CD14-positive monocyte (primary cell): Measurements from ENCODE around the gene FRAS1. TPM values are rescaled to one million over a fixed set of nuclear protein-coding genes. Genes with fewer than 3 reads are reported as not detected.

ENCODE experiments used
- DNase-seq, 3 donors: peaks; one replicate each; pipeline ENCODE4 v3.0.0-alpha.2; 2011 to 2022
- H2AFZ ChIP-seq: 2 replicates; pipeline ENCODE4 v1.6.0; 2012; ENCODE audit warnings: mild to moderate bottlenecking, low read depth, low read length, inconsistent platforms; ENCODE audit not compliant: insufficient read depth, poor library complexity, severe bottlenecking
- H3K27ac ChIP-seq, 2 donors: 1 replicate in 1 of 2; 2 replicates in 1 of 2; pipeline ENCODE4 v1.5.1; 2012 to 2013; ENCODE audit warnings: low read length in 2 of 2, control low read depth in 1 of 2, inconsistent platforms in 1 of 2, low read depth in 1 of 2, mild to moderate bottlenecking in 1 of 2
- H3K27me3 ChIP-seq, 2 donors: one replicate each; pipeline versions ENCODE4 v1.6.0 to v1.6.1; 2011 to 2013; ENCODE audit warnings: low read length in 2 of 2; ENCODE audit not compliant: control insufficient read depth in 2 of 2, insufficient read depth in 2 of 2
- H3K36me3 ChIP-seq, 2 donors: replicated peaks in 1 of 2; 1 replicate in 1 of 2; 2 replicates in 1 of 2; pipeline versions ENCODE4 v1.5.1 to v1.6.1; 2012 to 2013; ENCODE audit warnings: low read length in 2 of 2, control low read depth in 1 of 2, inconsistent platforms in 1 of 2, mild to moderate bottlenecking in 1 of 2; ENCODE audit not compliant: insufficient read depth in 2 of 2, control insufficient read depth in 1 of 2
- H3K4me1 ChIP-seq, 2 donors: 1 replicate in 1 of 2; 2 replicates in 1 of 2; pipeline versions ENCODE4 v1.5.1 to v1.6.1; 2012 to 2013; ENCODE audit warnings: low read length in 2 of 2, control low read depth in 1 of 2, inconsistent platforms in 1 of 2, mild to moderate bottlenecking in 1 of 2, moderate library complexity in 1 of 2; ENCODE audit not compliant: insufficient read depth in 2 of 2, control insufficient read depth in 1 of 2
- H3K4me2 ChIP-seq: replicated peaks from 2 replicates; pipeline ENCODE3; 2012; ENCODE audit warnings: low read length, moderate library complexity, mild to moderate bottlenecking; ENCODE audit not compliant: poor library complexity, severe bottlenecking; ENCODE audit errors: extremely low read depth
- H3K4me3 ChIP-seq, 3 experiments: fragments of 200-600 bp in 1 of 3; sonication (generic) in 1 of 3; replicated peaks in 1 of 3; 1 replicate in 2 of 3; 2 replicates in 1 of 3; pipeline ENCODE4 v1.5.1; 2011 to 2013; ENCODE audit warnings: low read length in 3 of 3, mild to moderate bottlenecking in 3 of 3, control low read depth in 2 of 3, low read depth in 2 of 3, inconsistent platforms in 1 of 3, moderate library complexity in 1 of 3
- H3K79me2 ChIP-seq: 2 replicates; pipeline ENCODE4 v1.6.0; 2012; ENCODE audit warnings: mild to moderate bottlenecking, control low read depth, inconsistent platforms, low read length, moderate library complexity; ENCODE audit not compliant: insufficient read depth
- H3K9ac ChIP-seq: 2 replicates; pipeline ENCODE4 v1.6.0; 2017; ENCODE audit warnings: low read length, mild to moderate bottlenecking; ENCODE audit not compliant: insufficient read depth, poor library complexity, severe bottlenecking
- H3K9me3 ChIP-seq, 2 donors: replicated peaks in 1 of 2; 1 replicate in 1 of 2; 2 replicates in 1 of 2; pipeline versions ENCODE4 v1.5.1 to v1.6.1; 2012 to 2013; ENCODE audit warnings: low read length in 2 of 2, control low read depth in 1 of 2; ENCODE audit not compliant: control insufficient read depth in 1 of 2, insufficient read depth in 1 of 2
- H4K20me1 ChIP-seq: 2 replicates; pipeline ENCODE4 v1.6.0; 2012; ENCODE audit warnings: mild to moderate bottlenecking, low read length, control low read depth, moderate library complexity; ENCODE audit not compliant: insufficient read depth
- H3K27ac Mint-ChIP-seq, 7 donors: one replicate each; pipeline ENCODE4 v1.8.0; 2020; ENCODE audit warnings: mild to moderate bottlenecking in 7 of 7, mixed read lengths in 7 of 7, moderate library complexity in 6 of 7, inconsistent platforms in 2 of 7
- H3K27me3 Mint-ChIP-seq, 3 donors: one replicate each; pipeline ENCODE4 v1.8.0; 2021 to 2022; ENCODE audit warnings: low read depth in 3 of 3, mild to moderate bottlenecking in 3 of 3, mixed read lengths in 3 of 3, moderate library complexity in 3 of 3, inconsistent platforms in 1 of 3
- H3K36me3 Mint-ChIP-seq, 2 donors: one replicate each; pipeline ENCODE4 v1.8.0; 2020; ENCODE audit warnings: mixed read lengths in 2 of 2, inconsistent platforms in 1 of 2, mild to moderate bottlenecking in 1 of 2
- H3K4me1 Mint-ChIP-seq: one replicate; pipeline ENCODE4 v1.8.0; 2020; ENCODE audit warnings: mild to moderate bottlenecking, mixed read lengths
- H3K4me3 Mint-ChIP-seq, 2 donors: one replicate each; pipeline ENCODE4 v1.8.0; 2020; ENCODE audit warnings: mild to moderate bottlenecking in 2 of 2, mixed read lengths in 2 of 2, moderate library complexity in 1 of 2
- H3K9me3 Mint-ChIP-seq, 7 donors: one replicate each; pipeline ENCODE4 v1.8.0; 2020 to 2022; ENCODE audit warnings: mixed read lengths in 7 of 7, mild to moderate bottlenecking in 6 of 7, moderate library complexity in 6 of 7, inconsistent platforms in 2 of 7
- WGBS: methylation state at CpG from one replicate; pipeline ENCODE4 v1.1.5; 2013; ENCODE audit warnings: missing lambda C conversion rate; ENCODE audit not compliant: insufficient coverage; 5-methylcytosine and 5-hydroxymethylcytosine counted together
- intact Hi-C, 2 donors: fragments of 100-400 bp; cut with micrococcal nuclease; formaldehyde crosslinking; loops; one replicate each; pipeline versions ENCODE4 v1.15.0 to v1.15.1; 2023
- polyA plus RNA-seq, 3 donors: library from polyadenylated mRNA; depleted of rRNA in 1 of 3; unstranded in 2 of 3; stranded (reverse) in 1 of 3; fragments of 300-500 nt in 2 of 3; fragments of >200 nt in 1 of 3; fragmentation: Illumina TruSeq in 2 of 3; gene quantifications; 1 replicate in 2 of 3; 2 replicates in 1 of 3; pipeline ENCODE4 v1.2.3, GENCODE V29; 2012 to 2021
- TF ChIP-seq, protein P1 (sequence below): fragments of 200-600 bp; IDR thresholded peaks from one replicate; pipeline ENCODE4 v1.8.0; 2022; ENCODE audit warnings: antibody characterized with exemption, mild to moderate bottlenecking

FRAS1 gene
- polyA plus RNA-seq, 3 donors = not detected

- Mint-ChIP-seq H3K4me3 (no peak overlapping the region), H3K4me1 (no peaks in the 10 kb centered on the region), H3K36me3 (no peaks in the 10 kb centered on the region), H3K27ac (no peak overlapping the region), H3K27me3 (peaks cover 2 to 4% (median 3%) of the 10 kb centered on the region in 3 donors), H3K9me3 (peaks cover 0 to 3% (median 0%) of the 10 kb centered on the region in 7 donors)
- Histone ChIP-seq H3K36me3 (no peaks in the 10 kb centered on the region), H3K9ac (no peak overlapping the region), H3K27ac (no peak overlapping the region), H3K9me3 (no peaks in the 10 kb centered on the region), H3K4me1 (no peaks in the 10 kb centered on the region), H3K27me3 (no peaks in the 10 kb centered on the region), H4K20me1 (no peaks in the 10 kb centered on the region), H3K4me3 (no peak overlapping the region), H3K79me2 (no peaks in the 10 kb centered on the region), H3K4me2 (no peak overlapping the region), H2AFZ (no peak overlapping the region)
- TF ChIP-seq, protein P1, sequence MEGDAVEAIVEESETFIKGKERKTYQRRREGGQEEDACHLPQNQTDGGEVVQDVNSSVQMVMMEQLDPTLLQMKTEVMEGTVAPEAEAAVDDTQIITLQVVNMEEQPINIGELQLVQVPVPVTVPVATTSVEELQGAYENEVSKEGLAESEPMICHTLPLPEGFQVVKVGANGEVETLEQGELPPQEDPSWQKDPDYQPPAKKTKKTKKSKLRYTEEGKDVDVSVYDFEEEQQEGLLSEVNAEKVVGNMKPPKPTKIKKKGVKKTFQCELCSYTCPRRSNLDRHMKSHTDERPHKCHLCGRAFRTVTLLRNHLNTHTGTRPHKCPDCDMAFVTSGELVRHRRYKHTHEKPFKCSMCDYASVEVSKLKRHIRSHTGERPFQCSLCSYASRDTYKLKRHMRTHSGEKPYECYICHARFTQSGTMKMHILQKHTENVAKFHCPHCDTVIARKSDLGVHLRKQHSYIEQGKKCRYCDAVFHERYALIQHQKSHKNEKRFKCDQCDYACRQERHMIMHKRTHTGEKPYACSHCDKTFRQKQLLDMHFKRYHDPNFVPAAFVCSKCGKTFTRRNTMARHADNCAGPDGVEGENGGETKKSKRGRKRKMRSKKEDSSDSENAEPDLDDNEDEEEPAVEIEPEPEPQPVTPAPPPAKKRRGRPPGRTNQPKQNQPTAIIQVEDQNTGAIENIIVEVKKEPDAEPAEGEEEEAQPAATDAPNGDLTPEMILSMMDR = no peak
- intact Hi-C loops = no loop called here
- DNase-seq = no peak
- no CpG with 5 or more reads among the region's 4 CpGs for WGBS
Measured at GRCh38 chr4:78482281-78482680, 425.2 kb downstream of the FRAS1 start.

- Histone ChIP-seq H3K27me3 (no peaks in the 10 kb centered on the region), H3K9ac (no peak overlapping the region), H4K20me1 (no peaks in the 10 kb centered on the region), H3K79me2 (no peaks in the 10 kb centered on the region), H3K4me1 (no peaks in the 10 kb centered on the region), H3K4me3 (no peak overlapping the region), H3K36me3 (no peaks in the 10 kb centered on the region), H2AFZ (no peak overlapping the region), H3K9me3 (no peaks in the 10 kb centered on the region), H3K27ac (no peak overlapping the region), H3K4me2 (no peak overlapping the region)
- no CpG with 5 or more reads among the region's 2 CpGs for WGBS
- Mint-ChIP-seq H3K4me1 (no peaks in the 10 kb centered on the region), H3K9me3 (peaks cover 0 to 3% (median 0%) of the 10 kb centered on the region in 7 donors), H3K27ac (no peak overlapping the region), H3K4me3 (no peak overlapping the region), H3K36me3 (no peaks in the 10 kb centered on the region), H3K27me3 (peaks cover 1 to 3% (median 2%) of the 10 kb centered on the region in 3 donors)
- intact Hi-C loops = no loop called here
- TF ChIP-seq, protein P1 = no peak
- no peak for DNase-seq
Measured at GRCh38 chr4:78483811-78484210, 426.7 kb downstream of the FRAS1 start.
